A172 (cell line): ENCODE results near the gene TMOD4. TPM values are rescaled to one million over a fixed set of nuclear protein-coding genes. Genes with fewer than 3 reads are reported as not detected.
A peak's percentile ranks its signal among the peaks of the same experiment; 100 is the strongest.

Experiments used
- DNase-seq: peaks from one replicate; pipeline ENCODE4 v3.0.0-alpha.2; 2015; ENCODE audit warnings: low spot score
- total RNA-seq: library from RNA; depleted of rRNA; stranded (reverse); fragments of >200 nt; shearing (Covaris generic); gene quantifications from 2 replicates; pipeline ENCODE4 v1.2.3, GENCODE V29; 2014

TMOD4 gene
- total RNA-seq, 1 experiment from 2014 or later = 0.17 TPM

DNA sequence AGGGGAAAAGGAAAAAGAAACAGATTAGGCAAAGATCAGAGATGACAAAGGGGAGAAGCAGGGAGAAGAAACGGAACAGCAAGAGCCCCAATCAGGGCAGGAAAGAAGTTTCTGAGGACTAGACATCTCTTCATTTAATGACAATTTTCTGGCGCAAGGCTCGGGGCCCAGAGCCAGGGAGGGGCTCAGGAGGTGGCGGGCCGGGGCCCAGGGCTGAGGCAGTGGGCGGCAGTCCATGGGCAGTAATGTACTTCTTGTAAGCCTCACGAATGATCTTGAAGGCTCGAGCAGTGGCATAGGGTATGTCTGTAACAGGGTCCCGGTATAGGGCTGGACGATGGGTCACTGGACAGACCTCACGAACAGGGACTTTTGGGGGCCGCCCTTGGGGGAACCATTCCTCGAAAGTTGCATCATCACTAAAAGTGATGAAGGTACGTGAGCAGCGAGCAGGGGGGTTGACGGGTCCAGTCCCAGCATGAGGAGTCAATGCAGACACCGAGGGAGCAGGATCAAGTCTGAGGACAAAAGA, 799 bp upstream of the TMOD4 start:
- DNase-seq = no peak

DNA sequence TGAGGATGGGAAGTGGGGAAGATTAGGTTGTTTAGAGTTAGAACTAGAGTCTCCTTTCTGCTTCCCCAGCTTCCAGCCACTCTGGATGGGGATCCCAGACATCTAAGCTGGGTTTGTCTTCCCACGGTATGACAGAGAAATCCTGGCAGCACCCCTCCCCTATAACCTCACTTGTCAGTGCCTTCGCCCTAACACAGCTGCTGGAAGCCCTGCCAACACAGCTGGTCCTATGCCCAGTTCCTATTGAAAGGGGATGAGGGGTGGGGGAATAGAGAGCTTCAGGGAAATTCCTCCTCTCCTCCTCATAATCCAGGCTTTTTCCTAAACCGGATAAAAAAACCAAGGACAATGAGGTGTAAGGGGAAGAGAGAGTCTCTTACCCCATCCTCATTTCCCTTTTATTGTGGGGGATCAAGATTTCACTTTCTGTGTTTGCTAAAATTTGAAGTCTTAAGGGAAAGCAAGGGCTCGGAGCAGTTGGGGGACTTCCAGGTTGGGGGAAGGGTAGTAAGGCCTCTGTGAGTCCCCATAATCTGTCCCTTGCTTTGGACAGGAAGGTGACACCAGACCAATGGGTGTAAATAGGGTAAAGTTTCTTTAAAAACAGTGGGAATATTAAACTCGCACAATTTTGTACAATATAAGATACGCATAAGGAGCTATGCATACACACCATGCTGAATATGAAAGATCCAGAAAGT, 590 bp downstream of the TMOD4 start:
- DNase-seq = no peak

DNA sequence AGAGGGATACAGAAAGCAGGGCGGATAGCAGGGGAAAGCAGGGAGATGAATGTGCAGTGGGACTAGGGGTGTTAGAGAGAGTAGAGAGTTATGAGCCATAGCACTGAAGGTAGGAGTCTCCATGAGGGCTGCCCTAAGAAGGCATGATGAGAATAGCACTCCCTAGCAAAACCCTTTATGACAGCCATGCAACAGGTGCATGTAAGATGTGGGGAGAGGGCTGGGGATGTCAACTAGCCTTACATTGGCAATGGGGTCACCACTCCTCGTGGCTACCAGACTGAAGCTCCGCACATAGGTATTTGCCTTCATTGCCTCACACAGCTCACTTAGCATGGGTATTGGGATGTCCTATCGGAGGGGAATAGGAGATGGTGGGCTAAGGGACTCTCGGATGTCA, 4.6 kb downstream of the TMOD4 start:
- DNase-seq = no peak

DNA sequence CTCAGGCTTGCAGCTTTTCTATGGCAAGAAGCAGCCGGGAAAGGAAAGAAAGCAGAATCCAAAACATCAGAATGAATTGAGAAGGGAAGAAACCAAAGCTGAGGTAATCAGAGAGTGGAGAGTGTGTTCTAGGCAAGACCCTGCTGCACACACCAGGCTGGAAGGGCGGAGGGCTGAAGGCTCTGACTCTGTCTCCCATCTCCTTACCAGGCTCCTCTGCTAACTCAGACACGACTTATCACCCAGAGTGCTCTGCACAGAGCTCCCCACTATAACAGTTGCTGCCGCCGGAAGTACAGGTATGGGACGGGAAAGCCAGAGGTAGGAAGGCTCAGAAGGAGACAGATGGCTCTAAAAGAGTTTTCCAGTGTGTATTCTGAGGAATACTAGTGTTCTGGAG, 8.7 kb downstream of the TMOD4 start:
- no peak for DNase-seq

DNA sequence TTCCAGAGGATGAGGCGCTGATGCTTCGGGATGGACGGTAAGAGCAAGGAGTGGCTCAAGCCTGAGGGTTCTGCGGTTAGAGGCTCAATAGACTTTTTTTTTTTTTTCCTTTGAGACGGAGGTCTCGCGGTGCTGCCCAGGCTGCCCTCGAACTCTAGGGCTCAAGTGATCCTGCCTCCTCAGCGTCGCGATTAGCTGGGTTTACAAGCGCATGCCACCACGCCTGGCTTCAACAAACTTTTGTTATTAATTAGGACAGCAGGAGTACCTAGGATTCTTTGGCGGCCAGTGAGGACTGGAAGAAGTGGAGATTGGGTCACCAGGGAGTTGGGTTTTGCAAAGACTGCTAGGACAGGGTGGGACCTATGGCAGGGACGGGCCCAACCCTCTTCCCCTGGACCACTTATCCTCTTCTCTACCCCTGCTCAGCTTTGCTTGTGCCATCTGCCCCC, 9.2 kb downstream of the TMOD4 start:
- DNase-seq = peak; percentile 72

DNA sequence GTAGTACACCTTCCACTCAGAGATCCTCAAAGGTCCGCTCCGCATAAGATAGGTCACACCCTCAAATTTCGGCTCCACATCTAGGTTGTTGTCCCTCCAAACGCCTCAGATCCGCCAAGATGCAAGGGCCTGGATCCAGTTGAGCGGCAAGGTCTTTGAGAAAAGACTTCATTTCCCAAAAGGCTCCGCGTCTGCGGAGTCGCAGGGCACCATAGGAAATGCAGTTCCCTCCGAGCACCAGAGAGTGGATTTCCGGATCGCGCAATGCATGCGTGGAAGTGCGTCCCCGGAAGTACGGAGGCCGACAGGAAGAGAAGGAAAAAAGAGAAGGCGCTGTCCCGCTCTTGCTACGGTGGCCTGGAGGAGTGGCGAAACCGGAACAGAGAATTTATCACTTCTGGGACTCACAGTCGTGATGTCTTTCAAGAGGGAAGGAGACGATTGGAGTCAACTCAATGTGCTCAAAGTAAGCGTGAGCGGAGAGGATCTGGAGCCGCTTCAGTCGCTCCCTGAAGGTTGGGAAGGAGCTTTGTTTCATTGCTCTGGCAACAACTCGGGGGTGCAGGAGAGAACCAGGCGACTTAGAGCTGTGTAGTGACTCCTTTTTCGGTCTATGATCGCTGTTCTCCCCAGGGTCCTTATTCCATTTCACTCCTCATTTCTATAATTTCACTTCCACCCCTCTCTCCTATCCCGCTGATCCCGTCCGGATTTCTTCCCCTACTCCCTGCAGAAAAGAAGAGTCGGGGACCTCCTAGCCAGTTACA, 9.9 kb downstream of the TMOD4 start, which contains the start of the genes LYSMD1 and SCNM1:
LYSMD1 (minus strand) TSS at position 165 of the 767 bp plus-strand sequence. CDS start 644 bp downstream, outside the sequence.
SCNM1 (plus strand) TSS at position 407 of the 767 bp plus-strand sequence; CDS start at position 416, 9 bp downstream.
- DNase-seq = peak; percentile 99

DNA sequence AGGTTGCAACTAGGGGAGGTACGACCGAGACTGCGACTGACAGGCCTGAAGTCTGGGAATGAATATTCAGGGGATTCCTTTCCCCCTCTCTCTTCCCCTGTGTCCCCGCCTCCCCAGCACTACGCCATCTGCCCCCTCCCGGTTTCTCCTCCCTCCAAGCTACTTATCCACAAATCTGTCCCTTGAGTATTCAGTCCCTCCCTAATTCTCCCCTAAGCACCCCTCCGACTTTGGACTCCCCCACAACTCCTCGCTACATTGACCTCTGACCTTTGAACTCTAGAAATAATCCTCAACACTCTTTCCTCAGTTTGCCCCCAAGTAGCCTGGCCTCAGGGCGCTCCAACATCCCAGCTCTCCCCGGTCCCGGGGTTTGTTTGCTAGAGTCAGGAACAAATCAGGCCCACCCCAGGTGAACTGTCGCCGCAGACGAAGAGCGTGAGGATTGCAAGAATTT, 10.5 kb downstream of the TMOD4 start:
- DNase-seq = no peak

DNA sequence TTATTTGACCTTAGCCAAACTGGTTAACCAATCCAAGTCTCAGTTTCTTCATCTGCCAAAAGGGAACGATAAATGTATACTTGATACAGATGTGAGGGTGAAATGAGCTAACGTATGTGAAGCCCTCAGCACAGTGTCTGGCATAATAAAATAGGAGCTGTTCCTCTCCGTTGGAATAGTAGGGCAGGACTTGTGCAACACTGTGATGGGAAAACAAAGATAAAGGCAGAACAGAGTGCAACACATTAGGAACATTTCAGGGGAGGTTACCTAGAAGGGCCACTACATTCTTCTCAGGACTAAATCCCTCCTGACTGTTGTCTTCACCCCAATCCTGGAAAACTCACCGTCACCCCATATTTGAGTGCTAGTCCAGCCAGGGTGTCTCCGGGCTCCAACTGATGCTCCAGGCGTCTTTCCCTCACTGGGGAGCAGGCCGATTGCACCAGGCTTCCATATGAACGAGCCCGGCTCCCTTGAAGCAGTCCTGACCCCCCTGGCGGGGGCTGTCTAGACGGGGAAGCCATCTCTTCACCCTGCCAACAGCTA, 11.0 kb downstream of the TMOD4 start:
- DNase-seq = no peak

DNA sequence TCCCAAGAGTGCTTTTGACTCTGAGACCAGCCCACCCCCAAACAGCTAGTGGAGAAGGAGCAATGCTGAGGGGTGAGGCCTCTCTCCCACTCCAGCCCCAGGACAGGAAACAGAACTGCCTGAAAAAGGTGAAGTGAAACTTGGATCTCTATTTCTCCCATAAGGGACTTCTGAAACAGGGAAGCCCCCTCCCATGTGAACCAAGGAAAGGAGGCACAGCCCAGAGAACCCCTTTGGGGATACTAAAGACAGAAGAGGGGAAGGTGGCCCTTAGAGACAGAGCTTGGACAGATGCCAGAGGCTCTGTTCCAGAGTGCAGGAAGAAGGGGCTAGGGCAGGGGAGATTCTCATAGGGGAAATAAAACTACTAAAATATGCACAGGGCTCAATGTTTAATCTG, 16.4 kb downstream of the TMOD4 start:
- no peak for DNase-seq

DNA sequence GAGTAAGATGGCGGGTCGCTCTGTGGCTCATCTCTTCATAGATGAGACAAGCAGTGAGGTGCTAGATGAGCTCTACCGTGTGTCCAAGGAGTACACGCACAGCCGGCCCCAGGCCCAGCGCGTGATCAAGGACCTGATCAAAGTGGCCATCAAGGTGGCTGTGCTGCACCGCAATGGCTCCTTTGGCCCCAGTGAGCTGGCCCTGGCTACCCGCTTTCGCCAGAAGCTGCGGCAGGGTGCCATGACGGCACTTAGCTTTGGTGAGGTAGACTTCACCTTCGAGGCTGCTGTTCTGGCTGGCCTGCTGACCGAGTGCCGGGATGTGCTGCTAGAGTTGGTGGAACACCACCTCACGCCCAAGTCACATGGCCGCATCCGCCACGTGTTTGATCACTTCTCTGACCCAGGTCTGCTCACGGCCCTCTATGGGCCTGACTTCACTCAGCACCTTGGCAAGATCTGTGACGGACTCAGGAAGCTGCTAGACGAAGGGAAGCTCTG, 17.0 kb downstream of the TMOD4 start:
- no peak for DNase-seq

DNA sequence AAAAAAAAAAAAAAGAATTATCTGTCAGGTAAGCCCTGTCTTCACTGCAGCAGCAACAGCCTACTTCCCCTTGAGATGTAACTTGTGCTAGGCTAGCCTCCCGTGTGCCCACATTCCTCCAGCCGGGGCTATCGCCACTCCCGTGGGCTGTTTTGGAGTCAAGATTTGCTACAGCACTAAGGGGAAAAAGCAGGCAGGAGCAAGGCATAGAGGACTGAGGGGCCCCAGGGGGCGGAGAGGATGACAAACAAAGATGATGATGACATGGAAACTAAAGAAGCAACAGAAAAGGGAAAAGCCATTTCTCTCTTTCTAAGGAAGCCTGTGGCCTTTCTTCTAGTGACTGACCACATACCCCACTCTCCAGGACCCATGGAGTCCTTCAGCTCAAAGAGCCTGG, 17.5 kb downstream of the TMOD4 start:
- DNase-seq = no peak

DNA sequence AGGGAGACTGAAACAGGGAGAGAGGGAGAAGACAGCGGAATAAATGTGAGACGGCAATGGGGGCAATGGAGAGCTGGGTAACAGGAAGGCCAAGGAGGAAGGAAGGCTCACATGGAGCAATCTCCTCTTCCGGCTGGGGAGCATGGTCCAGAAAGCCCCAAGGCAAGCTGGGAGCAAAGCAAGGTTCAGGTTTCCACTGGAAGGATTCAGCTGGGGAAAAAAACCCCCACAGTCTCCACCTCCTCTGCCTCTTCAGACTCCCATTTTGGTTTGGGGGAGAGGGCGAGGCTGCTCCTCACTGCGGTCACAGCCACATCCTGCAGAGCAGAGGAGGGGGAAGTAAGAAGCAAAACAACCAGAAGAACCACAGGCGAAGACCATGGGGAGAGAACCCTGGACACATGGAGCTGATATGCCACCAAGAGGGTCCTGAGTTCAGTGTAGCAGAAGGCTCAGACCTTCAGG, 18.7 kb downstream of the TMOD4 start:
- DNase-seq = no peak

DNA sequence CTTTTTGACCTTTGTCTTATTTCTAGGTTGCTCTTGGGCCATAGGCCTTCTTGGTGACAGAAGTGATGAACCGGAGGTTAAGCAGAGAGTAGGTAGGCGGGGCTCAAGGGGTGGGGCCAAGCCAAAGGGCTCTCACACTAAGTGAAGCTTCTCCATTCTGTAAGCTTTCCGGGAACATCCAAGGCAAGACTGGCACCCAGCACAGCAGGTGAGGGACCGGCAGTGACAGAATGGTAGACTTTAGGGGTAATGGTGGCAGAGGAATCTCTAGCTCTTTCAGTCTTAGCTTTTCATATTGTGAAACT, 19.3 kb downstream of the TMOD4 start, which contains the start of gene TNFAIP8L2:
TNFAIP8L2 (plus strand) TSS at position 135 of the 305 bp plus-strand sequence. CDS start 2,049 bp downstream, outside the sequence.
- DNase-seq = no peak

DNA sequence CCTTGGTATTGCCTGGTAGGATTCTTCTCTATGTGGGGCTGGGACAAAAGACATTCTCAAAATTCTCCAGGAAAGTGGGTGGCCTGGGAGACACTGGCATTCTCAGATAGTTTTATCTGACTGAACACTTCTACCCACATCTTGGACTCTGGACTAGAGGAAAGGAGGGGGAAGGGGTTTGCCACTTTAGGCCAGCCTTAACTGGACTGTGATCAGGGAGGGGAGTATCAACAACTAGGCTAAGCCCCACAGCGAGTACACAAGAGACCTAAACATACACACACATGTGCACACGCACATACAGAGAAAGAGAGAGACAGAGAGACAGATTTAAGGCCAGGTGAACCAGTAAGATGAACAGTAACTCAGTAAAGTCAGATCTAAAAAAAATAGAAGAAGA, 28.1 kb downstream of the TMOD4 start:
- no peak for DNase-seq

DNA sequence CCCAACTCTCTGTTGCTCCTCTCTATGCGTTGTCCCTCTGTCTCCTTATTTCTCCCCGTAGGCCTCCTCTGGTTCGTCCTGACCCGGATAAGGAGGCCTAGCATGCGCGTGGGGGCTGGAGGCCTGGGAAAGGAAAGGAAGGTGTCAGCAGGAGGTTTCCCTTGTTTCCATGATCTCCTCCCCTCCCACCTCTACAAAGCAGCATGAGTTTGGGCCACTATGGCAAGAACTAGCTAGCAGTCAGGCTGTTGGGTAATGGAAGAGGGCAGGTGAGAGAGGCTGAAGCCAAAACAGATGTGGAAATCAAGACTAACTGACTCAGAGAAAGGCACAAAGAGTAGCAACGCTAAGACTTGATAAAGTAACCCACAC, 28.7 kb downstream of the TMOD4 start:
- no peak for DNase-seq

DNA sequence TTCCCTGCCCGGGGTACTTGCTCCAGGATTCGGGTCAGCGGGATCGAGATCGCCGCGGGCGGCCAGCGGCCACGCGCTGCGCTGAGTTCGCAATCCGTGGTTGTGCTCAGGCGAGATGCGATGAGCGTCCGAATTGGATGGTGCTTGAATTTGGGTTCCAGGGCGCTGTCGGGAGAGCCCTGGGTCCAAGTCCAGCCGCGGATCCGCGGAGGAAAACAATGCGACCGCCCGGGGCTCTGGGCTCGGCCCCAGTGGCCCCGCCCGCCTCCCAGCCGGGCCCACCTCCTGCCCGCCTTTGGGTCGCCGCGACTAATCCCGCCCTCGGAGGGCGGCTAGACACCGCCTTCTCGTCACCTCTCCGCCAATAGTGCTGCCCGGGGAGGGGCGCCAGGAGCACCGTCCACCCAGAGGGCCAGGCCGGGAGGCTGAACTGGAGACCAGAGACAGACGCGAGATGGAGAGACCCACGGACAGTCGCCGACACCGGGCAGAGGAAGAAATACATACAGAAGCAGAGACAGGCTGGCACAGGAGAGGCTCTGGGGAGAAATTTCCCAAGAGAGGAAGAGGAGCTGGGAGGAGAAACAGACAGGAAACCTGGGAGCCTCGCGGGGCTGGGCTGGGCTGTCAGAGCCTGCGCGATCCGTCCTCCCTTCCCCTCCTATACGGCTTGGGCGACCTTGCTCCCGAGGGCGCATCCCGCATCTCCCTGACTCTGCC, 29.2 kb downstream of the TMOD4 start, which contains the start of gene SEMA6C:
SEMA6C (minus strand) TSS at position 220 of the 720 bp plus-strand sequence. CDS start 4,010 bp downstream, outside the sequence.
- peak; percentile 95 for DNase-seq

DNA sequence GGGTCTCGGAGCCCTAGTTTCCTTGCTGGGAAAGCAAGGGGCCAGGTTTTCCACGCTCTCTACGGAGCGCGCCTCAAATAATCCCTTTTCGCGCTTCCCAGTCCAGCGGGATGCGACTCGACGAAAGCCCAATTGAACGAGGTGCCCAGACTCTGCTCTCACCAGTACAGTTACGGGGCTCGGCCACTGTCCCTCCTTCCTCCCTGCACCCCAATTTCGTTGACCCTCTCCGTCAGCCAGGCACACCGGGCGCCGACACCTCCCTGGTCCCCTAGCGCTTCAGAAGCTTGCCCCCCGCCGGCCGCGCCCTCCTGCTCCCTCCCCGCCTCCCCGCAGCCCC, 29.7 kb downstream of the TMOD4 start:
- no peak for DNase-seq

DNA sequence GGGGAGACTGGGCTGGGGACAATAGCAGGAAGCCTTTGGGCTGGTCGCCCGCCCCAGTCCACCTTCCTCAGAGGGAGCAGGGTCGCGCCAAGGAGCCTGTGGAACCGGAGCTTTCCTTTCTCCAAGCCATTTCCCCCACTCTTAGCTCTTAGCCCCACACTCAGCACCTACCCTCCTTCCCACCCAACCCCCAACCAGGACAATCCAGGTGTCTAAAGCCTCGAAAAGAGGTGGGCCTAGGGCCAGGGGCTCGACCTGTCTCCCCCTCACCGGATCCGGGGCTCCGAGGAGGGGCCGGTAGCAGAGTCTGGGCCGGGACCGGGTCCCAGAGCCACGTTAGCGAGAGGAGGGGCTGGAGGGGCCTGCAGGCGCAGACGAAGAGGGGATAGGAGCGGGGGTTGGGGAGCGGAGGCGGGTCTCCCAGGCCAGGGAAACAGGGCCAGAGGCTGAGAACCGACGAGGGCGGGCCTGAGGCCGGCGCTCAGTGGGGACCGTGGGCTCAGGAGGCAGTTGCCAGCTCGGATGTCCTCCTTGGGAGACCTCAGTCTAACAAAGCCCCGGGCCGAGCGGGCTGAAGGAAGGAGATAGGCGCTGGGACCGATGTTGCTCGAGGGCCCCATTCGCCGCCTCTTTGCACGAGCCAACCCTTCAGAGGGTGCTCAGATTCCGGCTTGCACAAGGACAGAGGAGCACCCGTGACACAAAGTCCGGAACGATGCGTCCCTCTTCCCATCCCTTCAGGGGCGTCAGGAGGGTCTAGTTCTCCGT, 30.3 kb downstream of the TMOD4 start:
- no peak for DNase-seq

DNA sequence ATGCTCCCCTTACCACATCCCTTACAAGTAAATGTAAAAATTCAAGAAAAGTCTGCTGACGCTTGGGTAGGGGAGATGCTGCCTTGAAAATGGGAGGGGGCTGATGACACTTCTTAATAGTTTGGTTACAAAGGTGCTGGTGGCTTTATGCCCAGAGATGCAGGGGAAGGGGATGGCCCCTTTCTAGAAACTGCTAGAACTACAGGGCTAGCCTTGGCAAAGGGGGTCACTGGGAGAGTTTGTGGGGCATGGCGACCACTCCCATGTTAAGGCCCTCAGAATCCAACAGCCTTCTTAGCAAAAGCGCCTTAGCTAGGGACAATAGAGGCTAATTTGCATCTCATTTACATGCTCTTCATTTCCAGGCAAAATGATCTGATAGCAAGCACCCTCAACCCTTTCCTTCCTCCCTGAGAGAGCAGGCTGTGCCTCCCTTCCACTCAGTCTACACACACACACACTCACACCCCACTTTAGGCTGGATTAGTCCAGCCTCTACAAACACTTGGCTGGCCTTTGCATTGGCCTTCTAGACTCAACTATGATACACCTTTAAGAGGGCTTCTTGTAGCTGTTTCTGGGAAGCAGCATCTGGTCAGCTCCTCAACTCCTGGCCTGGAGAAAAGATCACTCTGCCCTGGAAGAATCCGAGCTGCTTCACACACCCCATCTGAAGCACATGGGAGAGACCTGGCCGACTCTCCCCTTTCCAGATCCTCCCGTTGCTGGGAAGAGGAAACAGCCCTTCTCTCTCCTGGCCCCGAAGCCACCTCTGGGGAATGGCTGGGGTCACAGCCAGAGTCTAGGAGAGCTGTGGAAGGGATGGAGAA, 31.1 kb downstream of the TMOD4 start:
- no peak for DNase-seq

DNA sequence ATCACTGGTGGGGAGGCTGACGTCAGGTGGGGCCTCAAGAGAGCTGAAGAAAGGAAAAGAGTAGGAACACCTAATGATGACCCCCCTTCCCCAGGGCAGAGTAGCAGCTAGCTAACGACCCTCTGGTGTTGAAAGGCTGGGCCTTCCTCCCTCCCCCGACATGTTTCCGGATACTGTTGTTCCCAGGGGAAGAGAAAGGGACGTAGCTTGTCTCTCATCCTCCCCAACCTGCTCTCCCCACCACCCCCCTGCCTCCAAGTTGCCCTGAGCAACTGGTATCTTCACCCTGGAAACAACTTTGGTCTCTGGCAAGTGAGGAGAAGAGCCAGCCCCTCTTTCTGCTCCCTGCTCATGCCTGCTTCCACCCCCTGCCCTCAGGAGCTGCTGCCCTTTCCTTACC, 31.8 kb downstream of the TMOD4 start:
- DNase-seq = no peak
